ENCODE results near the gene ZBTB5. TPM values are rescaled to one million over a fixed set of nuclear protein-coding genes. Genes with fewer than 3 reads are reported as not detected.

Gene ZBTB5
- total RNA-seq, 1 donor from 2014 or later, result 5.1 TPM

- DNase-seq (ENCODE audit: missing footprints), result no peak
- no peak for ATAC-seq
- intact Hi-C loops (cut with DNase I), result no loop called here
Measured at GRCh38 chr9:37456817-37457216, 8.4 kb downstream of the ZBTB5 start.

GRCh38 chr9:37455884-37456647 is 9.2 kb downstream of the ZBTB5 start:
- DNase-seq (ENCODE audit: missing footprints) (no peak), ATAC-seq (no peak)
- intact Hi-C loops (cut with DNase I), result no loop called here

- DNase-seq (ENCODE audit: missing footprints) (no peak), ATAC-seq (no peak)
- intact Hi-C loops (cut with DNase I), result no loop called here
Measured at GRCh38 chr9:37454238-37454637, 11.0 kb downstream of the ZBTB5 start.

GRCh38 chr9:37453827-37454226 is 11.4 kb downstream of the ZBTB5 start:
- ATAC-seq (no peak), DNase-seq (ENCODE audit: missing footprints) (no peak)
- intact Hi-C loops (cut with DNase I), result no loop called here

GRCh38 chr9:37452611-37453010 is 12.6 kb downstream of the ZBTB5 start:
- intact Hi-C loops (cut with DNase I), result no loop called here
- ATAC-seq (peak; percentile 23), DNase-seq (ENCODE audit: missing footprints) (no peak)

GRCh38 chr9:37451628-37452027 is 13.6 kb downstream of the ZBTB5 start:
- intact Hi-C loops (cut with DNase I), result no loop called here
- DNase-seq (ENCODE audit: missing footprints) (no peak), ATAC-seq (no peak)

- DNase-seq (ENCODE audit: missing footprints), result no peak
- no peak for ATAC-seq
- intact Hi-C loops (cut with DNase I), result no loop called here
Measured at GRCh38 chr9:37449862-37450632, 15.2 kb downstream of the ZBTB5 start.

GRCh38 chr9:37447111-37447510 is 18.1 kb downstream of the ZBTB5 start:
- intact Hi-C loops (cut with DNase I), result no loop called here
- no peak for ATAC-seq
- no peak for DNase-seq (ENCODE audit: missing footprints)

GRCh38 chr9:37446401-37446800 is 18.8 kb downstream of the ZBTB5 start:
- intact Hi-C loops (cut with DNase I), result no loop called here
- no peak for DNase-seq (ENCODE audit: missing footprints)

GRCh38 chr9:37445832-37446231 is 19.4 kb downstream of the ZBTB5 start:
- intact Hi-C loops (cut with DNase I), result no loop called here
- DNase-seq (ENCODE audit: missing footprints) (no peak), ATAC-seq (no peak)

More at GRCh38 chr9:37446401-37446800, 18.8 kb downstream of the ZBTB5 start:
- ATAC-seq, result no peak

- ATAC-seq, result no peak
- no peak for DNase-seq (ENCODE audit: missing footprints)
- intact Hi-C loops (cut with DNase I), result no loop called here
Measured at GRCh38 chr9:37444890-37445289, 20.4 kb downstream of the ZBTB5 start.

GRCh38 chr9:37443566-37443965 is 21.7 kb downstream of the ZBTB5 start:
- no peak for ATAC-seq
- DNase-seq (ENCODE audit: missing footprints), result no peak
- intact Hi-C loops (cut with DNase I), result no loop called here

- no peak for ATAC-seq
- DNase-seq (ENCODE audit: missing footprints), result no peak
- intact Hi-C loops (cut with DNase I), result no loop called here
Measured at GRCh38 chr9:37442556-37442955, 22.7 kb downstream of the ZBTB5 start.

- no peak for ATAC-seq
- intact Hi-C loops (cut with DNase I), result no loop called here
- no peak for DNase-seq (ENCODE audit: missing footprints)
Measured at GRCh38 chr9:37441776-37442370, 23.4 kb downstream of the ZBTB5 start.

- DNase-seq (ENCODE audit: missing footprints) (no peak), ATAC-seq (peak; percentile 7)
- intact Hi-C loops (cut with DNase I), result no loop called here
Measured at GRCh38 chr9:37438359-37438758, 26.9 kb downstream of the ZBTB5 start.

GRCh38 chr9:37437621-37438020 is 27.6 kb downstream of the ZBTB5 start:
- intact Hi-C loops (cut with DNase I), result no loop called here
- DNase-seq (ENCODE audit: missing footprints) (no peak), ATAC-seq (peak; percentile 37)

- no peak for ATAC-seq
- intact Hi-C loops (cut with DNase I), result no loop called here
- no peak for DNase-seq (ENCODE audit: missing footprints)
Measured at GRCh38 chr9:37437010-37437409, 28.2 kb downstream of the ZBTB5 start.

- intact Hi-C loops (cut with DNase I), result no loop called here
- ATAC-seq (peak; percentile 27), DNase-seq (ENCODE audit: missing footprints) (no peak)
Measured at GRCh38 chr9:37436540-37436939, 28.7 kb downstream of the ZBTB5 start.

GRCh38 chr9:37433867-37434371 is 31.3 kb downstream of the ZBTB5 start:
- ATAC-seq (peak; percentile 41), DNase-seq (ENCODE audit: missing footprints) (no peak)
- intact Hi-C loops (cut with DNase I), result no loop called here

GRCh38 chr9:37432020-37432419 is 33.2 kb downstream of the ZBTB5 start:
- no peak for ATAC-seq
- intact Hi-C loops (cut with DNase I), result no loop called here

More at GRCh38 chr9:37432020-37432419, 33.2 kb downstream of the ZBTB5 start:
- DNase-seq (ENCODE audit: missing footprints), result no peak

Data from Right ventricle myocardium inferior (tissue), 1 donor.